K562 (cell line): Measurements from ENCODE around the gene CEP162. TPM values are rescaled to one million over a fixed set of nuclear protein-coding genes. Genes with fewer than 3 reads are reported as not detected.

Experiments used
- ELF1 ChIP-seq: fragments of 200-800 bp; sonication (Bioruptor generic); IDR thresholded peaks from 2 replicates; pipeline ENCODE4 v1.6.1; 2016; ENCODE audit warnings: missing genetic modification characterization, missing compliant biosample characterization
- EP300 ChIP-seq: IDR thresholded peaks from 2 replicates; pipeline ENCODE4 v1.6.1; 2012; ENCODE audit warnings: low read length, improper control_type of control experiment
- GATAD2B ChIP-seq: fragments of 450-650 bp; IDR thresholded peaks from 2 replicates; pipeline ENCODE4 v1.6.1; 2017; ENCODE audit warnings: mild to moderate bottlenecking, borderline replicate concordance
- HCFC1 ChIP-seq: IDR thresholded peaks from 2 replicates; pipeline ENCODE4 v1.6.1; 2012; ENCODE audit warnings: low read depth, low read length, improper control_type of control experiment
- KAT8 ChIP-seq: fragments of 450-650 bp; IDR thresholded peaks from 2 replicates; pipeline ENCODE4 v1.6.1; 2016; ENCODE audit warnings: low read depth, mild to moderate bottlenecking
- MEF2A ChIP-seq: IDR thresholded peaks from 2 replicates; pipeline ENCODE4 v1.6.1; 2011; ENCODE audit warnings: low read depth, mild to moderate bottlenecking, low read length, moderate library complexity; ENCODE audit not compliant: control insufficient read depth
- MTA2 ChIP-seq: fragments of 450-650 bp; IDR thresholded peaks from 2 replicates; pipeline ENCODE4 v1.6.1; 2016; ENCODE audit warnings: low read depth
- MYBL2 ChIP-seq, 2 experiments: fragments of 450-650 bp in 1 of 2; sonication (generic) in 1 of 2; formaldehyde crosslinking in 1 of 2; IDR thresholded peaks; 2 replicates each; pipeline versions ENCODE4 v1.6.1 to v1.8.1; 2017 to 2022; ENCODE audit warnings: borderline replicate concordance in 1 of 2, inconsistent platforms in 1 of 2, low read depth in 1 of 2, mild to moderate bottlenecking in 1 of 2, missing genetic modification reagents in 1 of 2, moderate library complexity in 1 of 2
- NRF1 ChIP-seq, 2 experiments: fragments of 450-650 bp; IDR thresholded peaks in 1 of 2; conservative IDR thresholded peaks in 1 of 2; 2 replicates each; pipeline ENCODE4 v1.6.1; 2014; ENCODE audit warnings: mild to moderate bottlenecking in 2 of 2
- POLR2AphosphoS5 ChIP-seq: IDR thresholded peaks from 2 replicates; pipeline ENCODE4 v1.6.1; 2011; ENCODE audit warnings: mild to moderate bottlenecking, low read depth, low read length, moderate library complexity; ENCODE audit not compliant: control insufficient read depth, insufficient read depth
- RB1 ChIP-seq: fragments of 450-650 bp; IDR thresholded peaks from 2 replicates; pipeline ENCODE4 v1.6.1; 2017; ENCODE audit warnings: low read depth, mild to moderate bottlenecking
- STAT5B ChIP-seq: fragments of 250-450 bp; sonication (Bioruptor Pico); IDR thresholded peaks from 2 replicates; pipeline ENCODE4 v1.8.0; 2021; ENCODE audit warnings: mild to moderate bottlenecking, inconsistent platforms
- TCF3 ChIP-seq: sonication (generic); formaldehyde crosslinking; IDR thresholded peaks from 2 replicates; pipeline ENCODE4 v1.4.0; 2020; ENCODE audit warnings: mild to moderate bottlenecking, missing genetic modification reagents
- TEAD2 ChIP-seq: fragments of 450-650 bp; IDR thresholded peaks from 2 replicates; pipeline ENCODE4 v1.6.1; 2016; ENCODE audit warnings: missing genetic modification characterization, control low read depth, missing compliant biosample characterization
- ZNF23 ChIP-seq: fragments of 250-450 bp; sonication (Bioruptor Pico); IDR thresholded peaks from 2 replicates; pipeline ENCODE4 v1.4.0; 2020; ENCODE audit warnings: mild to moderate bottlenecking
- ZNF408 ChIP-seq: fragments of 250-450 bp; sonication (Bioruptor Pico); IDR thresholded peaks from 2 replicates; pipeline ENCODE4 v1.4.0; 2020; ENCODE audit warnings: low read depth, mild to moderate bottlenecking, moderate library complexity
- ZNF551 ChIP-seq: fragments of 250-450 bp; sonication (Bioruptor Pico); IDR thresholded peaks from 2 replicates; pipeline ENCODE4 v1.5.0; 2021; ENCODE audit warnings: mild to moderate bottlenecking, moderate library complexity
- ZNF778 ChIP-seq: fragments of 450-650 bp; formaldehyde crosslinking; IDR thresholded peaks from 2 replicates; pipeline ENCODE4 v1.4.0; 2020; ENCODE audit warnings: mild to moderate bottlenecking, moderate library complexity
- polyA plus RNA-seq, 8 experiments: library from polyadenylated mRNA; depleted of rRNA in 4 of 8; stranded (reverse) in 5 of 8; unstranded in 3 of 8; fragments of >200 nt; fragmentation: Nextera tagmentation in 2 of 8; fragmentation: Illumina TruSeq in 1 of 8; extraction: Ambion mirVana in 2 of 8; extraction: Trizol in 1 of 8; gene quantifications; 2 replicates each; pipeline versions ENCODE4 v1.2.1 to v1.2.3, GENCODE V29; 2011 to 2014; ENCODE audit warnings: inconsistent platforms in 1 of 8, missing spikeins in 1 of 8
- total RNA-seq, 7 experiments: library from RNA; depleted of rRNA in 6 of 7; stranded (reverse); fragments of >200 nt in 6 of 7; fragmentation: Illumina TruSeq in 2 of 7; extraction: Trizol in 2 of 7; gene quantifications; 2 replicates each; pipeline versions ENCODE4 v1.2.1 to v1.2.3, GENCODE V29; 2011 to 2021; ENCODE audit warnings: low replicate concordance in 1 of 7
- TF ChIP-seq, protein P1 (sequence below): IDR thresholded peaks from 2 replicates; pipeline ENCODE4 v1.6.1; 2012; ENCODE audit warnings: low read depth, low read length, improper control_type of control experiment, borderline replicate concordance
- TF ChIP-seq, protein P2 (sequence below), 2 experiments: fragments of 450-650 bp in 1 of 2; sonication (generic) in 1 of 2; formaldehyde crosslinking; conservative IDR thresholded peaks; 2 replicates each; pipeline versions ENCODE4 v1.4.0 to v1.8.1; 2020 to 2022; ENCODE audit warnings: mild to moderate bottlenecking in 1 of 2, missing genetic modification reagents in 1 of 2
- TF ChIP-seq, protein P3 (sequence below): sonication (generic); formaldehyde crosslinking; IDR thresholded peaks from 2 replicates; pipeline ENCODE4 v1.8.1; 2023; ENCODE audit warnings: missing genetic modification reagents, mild to moderate bottlenecking, borderline replicate concordance

Gene CEP162
- total and polyA plus RNA-seq, 9 of the 15 experiments (the other 6 are each of a cell fraction or from before 2014, with no cell fraction given) = 3.9 to 8.6 (median 6.7) TPM

GRCh38 chr6:84269947-84270733 is 42.7 kb upstream of the CEP162 start (continued):
- TF ChIP-seq ELF1 (tag) (peak; percentile 23; the same call in 1 of the 2 replicates), MYBL2 (IDR thresholded peaks at IDR 0.05; ENCODE audit: low read depth) (peak; percentile 98), MYBL2 (CRISPR knock-in tag; IDR thresholded peaks at IDR 0.05; ENCODE audit: borderline replicate concordance) (no peak), TCF3 (peak; percentile 100), MTA2 (peak; percentile 99), KAT8 (no peak), EP300 (peak; percentile 99), NRF1 (conservative IDR thresholded peaks at IDR 0.05 in 1 of 2, IDR thresholded peaks at IDR 0.05 in 1 of 2) (no peak), RB1 (no peak), ZNF23 (CRISPR knock-in tag) (peak; percentile 50; the same call in 1 of the 2 replicates), ZNF778 (no peak), STAT5B (CRISPR knock-in tag) (no peak), HCFC1 (no peak), ZNF408 (CRISPR knock-in tag) (no peak), TEAD2 (tag) (no peak), POLR2AphosphoS5 (peak; percentile 100), MEF2A (peak; percentile 93), ZNF551 (no peak), GATAD2B (peak; percentile 80)
- TF ChIP-seq, protein P1, sequence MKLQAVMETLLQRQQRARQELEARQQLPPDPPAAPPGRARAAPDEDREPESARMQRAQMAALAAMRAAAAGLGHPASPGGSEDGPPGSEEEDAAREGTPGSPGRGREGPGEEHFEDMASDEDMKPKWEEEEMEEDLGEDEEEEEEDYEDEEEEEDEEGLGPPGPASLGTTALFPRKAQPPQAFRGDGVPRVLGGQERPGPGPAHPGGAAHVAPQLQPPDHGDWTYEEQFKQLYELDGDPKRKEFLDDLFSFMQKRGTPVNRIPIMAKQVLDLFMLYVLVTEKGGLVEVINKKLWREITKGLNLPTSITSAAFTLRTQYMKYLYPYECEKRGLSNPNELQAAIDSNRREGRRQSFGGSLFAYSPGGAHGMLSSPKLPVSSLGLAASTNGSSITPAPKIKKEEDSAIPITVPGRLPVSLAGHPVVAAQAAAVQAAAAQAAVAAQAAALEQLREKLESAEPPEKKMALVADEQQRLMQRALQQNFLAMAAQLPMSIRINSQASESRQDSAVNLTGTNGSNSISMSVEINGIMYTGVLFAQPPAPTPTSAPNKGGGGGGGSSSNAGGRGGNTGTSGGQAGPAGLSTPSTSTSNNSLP = peak; percentile 95; the same call in 1 of the 2 replicates
- TF ChIP-seq, protein P2, sequence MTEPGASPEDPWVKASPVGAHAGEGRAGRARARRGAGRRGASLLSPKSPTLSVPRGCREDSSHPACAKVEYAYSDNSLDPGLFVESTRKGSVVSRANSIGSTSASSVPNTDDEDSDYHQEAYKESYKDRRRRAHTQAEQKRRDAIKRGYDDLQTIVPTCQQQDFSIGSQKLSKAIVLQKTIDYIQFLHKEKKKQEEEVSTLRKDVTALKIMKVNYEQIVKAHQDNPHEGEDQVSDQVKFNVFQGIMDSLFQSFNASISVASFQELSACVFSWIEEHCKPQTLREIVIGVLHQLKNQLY (CRISPR knock-in tag; conservative IDR thresholded peaks at IDR 0.05) = no peak
- TF ChIP-seq, protein P3, sequence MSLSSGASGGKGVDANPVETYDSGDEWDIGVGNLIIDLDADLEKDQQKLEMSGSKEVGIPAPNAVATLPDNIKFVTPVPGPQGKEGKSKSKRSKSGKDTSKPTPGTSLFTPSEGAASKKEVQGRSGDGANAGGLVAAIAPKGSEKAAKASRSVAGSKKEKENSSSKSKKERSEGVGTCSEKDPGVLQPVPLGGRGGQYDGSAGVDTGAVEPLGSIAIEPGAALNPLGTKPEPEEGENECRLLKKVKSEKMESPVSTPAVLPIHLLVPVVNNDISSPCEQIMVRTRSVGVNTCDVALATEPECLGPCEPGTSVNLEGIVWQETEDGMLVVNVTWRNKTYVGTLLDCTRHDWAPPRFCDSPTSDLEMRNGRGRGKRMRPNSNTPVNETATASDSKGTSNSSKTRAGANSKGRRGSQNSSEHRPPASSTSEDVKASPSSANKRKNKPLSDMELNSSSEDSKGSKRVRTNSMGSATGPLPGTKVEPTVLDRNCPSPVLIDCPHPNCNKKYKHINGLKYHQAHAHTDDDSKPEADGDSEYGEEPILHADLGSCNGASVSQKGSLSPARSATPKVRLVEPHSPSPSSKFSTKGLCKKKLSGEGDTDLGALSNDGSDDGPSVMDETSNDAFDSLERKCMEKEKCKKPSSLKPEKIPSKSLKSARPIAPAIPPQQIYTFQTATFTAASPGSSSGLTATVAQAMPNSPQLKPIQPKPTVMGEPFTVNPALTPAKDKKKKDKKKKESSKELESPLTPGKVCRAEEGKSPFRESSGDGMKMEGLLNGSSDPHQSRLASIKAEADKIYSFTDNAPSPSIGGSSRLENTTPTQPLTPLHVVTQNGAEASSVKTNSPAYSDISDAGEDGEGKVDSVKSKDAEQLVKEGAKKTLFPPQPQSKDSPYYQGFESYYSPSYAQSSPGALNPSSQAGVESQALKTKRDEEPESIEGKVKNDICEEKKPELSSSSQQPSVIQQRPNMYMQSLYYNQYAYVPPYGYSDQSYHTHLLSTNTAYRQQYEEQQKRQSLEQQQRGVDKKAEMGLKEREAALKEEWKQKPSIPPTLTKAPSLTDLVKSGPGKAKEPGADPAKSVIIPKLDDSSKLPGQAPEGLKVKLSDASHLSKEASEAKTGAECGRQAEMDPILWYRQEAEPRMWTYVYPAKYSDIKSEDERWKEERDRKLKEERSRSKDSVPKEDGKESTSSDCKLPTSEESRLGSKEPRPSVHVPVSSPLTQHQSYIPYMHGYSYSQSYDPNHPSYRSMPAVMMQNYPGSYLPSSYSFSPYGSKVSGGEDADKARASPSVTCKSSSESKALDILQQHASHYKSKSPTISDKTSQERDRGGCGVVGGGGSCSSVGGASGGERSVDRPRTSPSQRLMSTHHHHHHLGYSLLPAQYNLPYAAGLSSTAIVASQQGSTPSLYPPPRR = 0 out of 2 replicates have a peak, but pooled peaks have one; percentile 53
